Raji (cell line): ENCODE results near the gene MOBP.

Source experiments
- POLR2A ChIP-seq: IDR thresholded peaks from 2 replicates; pipeline ENCODE4 v1.6.1; 2011; ENCODE audit warnings: low read depth, low read length, control low read depth; ENCODE audit not compliant: insufficient read depth

MOBP gene

GRCh38 chr3:39446444-39446843, 21.0 kb upstream of the MOBP start:
- TF ChIP-seq POLR2A: no peak

DNA sequence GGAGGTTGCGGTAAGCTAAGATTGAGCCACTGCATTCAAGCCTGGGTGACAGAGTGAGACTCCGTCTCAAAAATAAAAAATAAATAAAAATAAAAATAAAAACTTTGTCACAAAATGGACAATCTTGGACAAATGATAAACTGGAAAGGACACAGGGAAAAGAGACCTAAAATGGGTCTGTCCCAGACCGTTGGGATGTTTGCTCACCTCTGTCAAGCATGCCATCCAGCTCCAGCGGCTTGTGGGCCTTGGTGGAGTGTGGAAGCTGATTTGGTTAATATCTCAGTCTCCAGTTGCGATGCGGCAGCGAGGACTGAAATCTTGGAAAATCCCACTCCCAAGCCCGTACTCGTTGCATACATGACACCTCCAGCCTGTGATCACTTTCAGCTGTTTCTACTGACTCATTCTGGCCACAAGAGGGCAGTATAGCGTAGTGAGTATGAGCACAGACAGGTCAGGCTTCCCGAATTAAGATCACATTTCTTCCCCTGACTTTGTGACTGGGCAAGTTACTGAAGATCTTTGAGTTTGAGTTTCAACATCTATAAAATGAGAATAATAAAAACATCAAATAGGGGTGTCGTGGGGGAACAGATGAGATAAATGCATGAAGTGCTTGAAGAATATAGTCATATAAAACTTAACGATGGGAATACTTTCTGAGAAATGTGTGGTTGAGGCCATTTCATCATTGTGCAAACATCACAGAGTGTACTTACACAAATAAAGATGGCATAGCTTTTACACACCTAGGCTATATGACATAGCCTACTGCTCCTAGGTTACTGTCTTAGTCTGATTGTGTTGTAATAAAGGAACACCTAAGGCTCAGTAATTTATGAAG, 19.6 kb upstream of the MOBP start:
- TF ChIP-seq POLR2A: no peak

GRCh38 chr3:39448506-39449233, 18.8 kb upstream of the MOBP start:
- no peak for TF ChIP-seq POLR2A

- TF ChIP-seq POLR2A: no peak
These were observed 17.7 kb upstream of the MOBP start for GRCh38 chr3:39449796-39450195.

DNA sequence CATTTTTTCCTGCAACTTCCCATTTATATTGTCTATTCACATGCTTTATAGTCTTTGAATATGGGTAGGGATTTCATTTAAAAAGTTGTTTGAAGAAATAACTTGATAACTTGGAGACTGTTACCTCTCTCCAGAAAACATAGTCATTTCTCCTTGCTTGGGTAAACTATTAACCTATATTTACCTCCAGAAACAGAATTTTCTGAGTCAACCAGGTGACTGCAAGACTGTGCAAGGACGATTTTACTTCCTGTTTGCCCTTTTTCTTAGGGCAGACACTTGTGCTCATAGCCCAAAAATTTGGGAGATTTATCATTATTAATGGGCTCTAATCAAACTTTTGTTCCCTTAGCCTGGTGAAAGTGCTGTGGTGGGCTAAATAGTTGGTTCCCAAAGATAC, 14.3 kb upstream of the MOBP start:
- no peak for TF ChIP-seq POLR2A

- TF ChIP-seq POLR2A: no peak
These were observed 12.8 kb upstream of the MOBP start for GRCh38 chr3:39454591-39455217.

DNA sequence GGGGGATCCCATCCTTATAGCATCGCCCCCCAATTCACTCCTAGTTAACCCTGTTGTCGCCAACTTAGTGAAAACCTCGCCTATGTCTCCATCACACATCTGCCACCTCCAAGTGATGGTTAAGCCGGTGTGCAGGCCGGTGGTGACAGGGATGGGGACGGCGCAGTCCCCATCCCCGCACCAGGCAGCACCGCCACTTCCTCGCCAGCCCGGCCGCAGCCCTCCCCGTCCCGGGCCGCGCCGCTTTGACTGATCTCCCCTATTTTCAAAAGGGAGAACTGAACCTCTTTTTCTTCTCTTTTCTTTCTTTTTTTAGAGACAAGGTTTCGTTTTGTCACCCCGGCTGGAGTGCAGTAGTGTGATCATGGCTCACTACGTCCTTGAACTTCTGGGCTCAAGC, 11.3 kb upstream of the MOBP start:
- TF ChIP-seq POLR2A: no peak

GRCh38 chr3:39457361-39457760, 10.1 kb upstream of the MOBP start:
- no peak for TF ChIP-seq POLR2A

GRCh38 chr3:39460677-39461076, 6.8 kb upstream of the MOBP start:
- no peak for TF ChIP-seq POLR2A

GRCh38 chr3:39463269-39463668, 4.2 kb upstream of the MOBP start:
- no peak for TF ChIP-seq POLR2A

DNA sequence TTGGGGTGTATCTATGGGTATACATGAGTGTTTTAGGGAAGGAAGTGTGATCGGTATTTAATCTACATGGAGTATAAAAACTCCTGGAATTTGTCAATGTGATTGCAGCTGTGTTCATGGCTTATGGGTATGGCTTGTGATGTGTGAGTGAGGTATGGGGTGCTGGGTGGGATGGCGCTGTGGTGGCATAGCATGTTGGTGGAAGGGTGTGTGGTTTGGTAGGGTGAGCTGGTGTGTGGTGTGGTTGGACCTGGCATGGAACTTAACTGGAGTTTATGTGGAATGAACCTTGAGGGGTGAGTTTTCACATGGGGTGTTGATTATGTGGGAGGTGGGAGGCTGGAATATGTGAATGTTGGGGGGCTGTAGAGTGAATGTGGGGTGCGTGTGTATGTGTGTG, 492 bp upstream of the MOBP start:
- no peak for TF ChIP-seq POLR2A

- no peak for TF ChIP-seq POLR2A
These were observed 592 bp downstream of the MOBP start for GRCh38 chr3:39468108-39468436.

DNA sequence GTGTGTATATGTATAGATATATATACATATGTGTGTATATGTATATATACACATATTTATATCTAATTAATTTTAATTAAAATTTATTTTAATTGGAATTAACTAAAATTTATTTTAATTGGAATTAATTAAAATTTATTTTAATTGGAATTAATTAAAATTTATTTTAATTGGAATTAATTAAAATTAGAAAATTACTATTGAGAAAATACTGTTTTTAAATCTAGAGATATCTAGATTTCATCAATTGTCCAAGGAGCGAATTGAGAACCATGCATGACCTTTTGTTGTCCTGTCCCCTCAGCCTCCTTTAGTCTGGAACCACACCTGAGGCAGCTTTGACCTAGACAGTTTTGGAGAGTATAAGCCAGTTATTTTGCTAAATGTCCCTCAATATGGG, 1.8 kb downstream of the MOBP start:
- TF ChIP-seq POLR2A: no peak

- TF ChIP-seq POLR2A: no peak
These were observed 2.5 kb downstream of the MOBP start for GRCh38 chr3:39469945-39470344.

- TF ChIP-seq POLR2A: no peak
These were observed 4.2 kb downstream of the MOBP start for GRCh38 chr3:39471652-39472051.
